Amniotic stem cell (primary cell): Measurements from ENCODE around the gene RRM1.

Experiments
- DNase-seq: peaks from one replicate; lab custom pipeline; 2025; lab: John Stamatoyannopoulos, UW

RRM1 gene

GRCh38 chr11:4187055-4187988, 92.7 kb downstream of the RRM1 start:
- peak; percentile 56 for DNase-seq
